GM18868 (cell line): ENCODE data around the gene GAMT.
A peak's percentile ranks its signal among the peaks of the same experiment; 100 is the strongest.

ENCODE experiments used
- ATAC-seq: cut with Tn5 transposase; IDR thresholded peaks from one replicate; pipeline ENCODE4 v1.9.1; 2021; ENCODE audit warnings: mild to moderate bottlenecking, moderate library complexity; ENCODE audit not compliant: unreplicated experiment

The GAMT gene

GRCh38 chr19:1366899-1367870 is 34.2 kb downstream of the GAMT start:
- no peak for ATAC-seq

DNA sequence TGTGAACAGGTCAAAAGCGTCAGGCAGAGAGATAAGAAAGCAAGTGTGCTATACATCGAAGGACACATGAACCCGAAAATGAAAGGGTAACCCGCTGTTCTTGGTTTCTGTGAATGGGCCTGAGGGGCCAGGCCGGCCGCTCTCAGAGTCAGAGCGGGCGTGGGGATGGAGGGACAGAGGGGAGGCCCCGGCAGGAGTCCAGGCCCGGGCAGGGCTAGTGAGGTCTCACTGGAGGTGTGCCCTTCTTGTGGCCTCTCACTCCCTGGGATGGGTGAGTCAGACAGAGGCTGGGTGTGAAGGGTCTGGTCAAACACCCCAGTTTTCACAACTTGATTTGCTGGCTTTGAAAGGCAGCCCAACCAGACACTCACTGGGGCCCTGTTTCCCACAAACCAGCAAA is 35.0 kb downstream of the GAMT start:
- ATAC-seq = no peak

DNA sequence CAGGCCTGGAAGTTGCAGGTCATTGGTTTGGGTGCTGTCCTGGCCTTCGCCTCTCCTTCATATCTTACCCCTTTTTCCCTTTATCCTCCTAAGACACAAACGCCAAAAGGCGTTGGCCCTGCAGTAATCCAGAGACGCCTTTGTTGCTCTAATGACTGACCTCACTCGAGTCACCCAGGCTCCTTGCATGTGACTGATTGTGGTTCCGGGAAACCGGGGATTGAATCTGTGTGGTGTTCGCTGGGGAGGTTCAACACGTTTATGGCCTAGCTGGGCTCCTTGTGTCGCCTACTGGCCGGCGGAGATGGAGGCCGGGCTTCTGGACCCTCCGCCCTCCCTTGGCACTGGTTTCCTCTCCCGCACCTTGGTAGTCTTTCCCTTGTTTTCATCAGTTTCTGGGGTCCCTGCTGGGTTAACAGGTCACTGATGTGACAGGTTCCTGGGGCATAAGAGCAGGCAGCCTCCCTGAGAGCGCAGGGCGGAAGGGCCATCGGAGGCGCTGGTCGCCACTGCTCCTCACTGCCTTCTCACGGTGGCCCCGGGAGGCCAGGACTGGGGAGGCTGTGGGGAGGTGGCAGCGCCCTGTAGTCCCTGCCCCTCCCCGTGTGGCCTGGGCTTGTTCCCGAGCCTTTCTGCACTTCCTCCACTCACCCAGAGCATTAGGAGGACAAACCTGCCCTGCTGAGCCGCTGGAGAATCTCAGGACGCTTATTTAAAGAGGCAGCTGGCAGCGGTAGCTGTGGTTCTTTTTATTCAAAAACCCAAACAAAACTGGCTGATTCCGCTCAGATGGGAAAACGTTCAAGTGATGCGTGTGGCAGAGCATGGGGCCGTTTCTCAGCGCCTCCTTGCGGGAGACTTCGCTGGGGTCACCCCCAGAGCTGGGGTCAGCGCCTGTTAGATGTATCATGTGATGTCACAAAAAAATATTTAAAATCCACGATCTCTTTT is 35.7 kb downstream of the GAMT start:
- ATAC-seq = no peak

GRCh38 chr19:1364070-1364704 is 37.2 kb downstream of the GAMT start:
- no peak for ATAC-seq

DNA sequence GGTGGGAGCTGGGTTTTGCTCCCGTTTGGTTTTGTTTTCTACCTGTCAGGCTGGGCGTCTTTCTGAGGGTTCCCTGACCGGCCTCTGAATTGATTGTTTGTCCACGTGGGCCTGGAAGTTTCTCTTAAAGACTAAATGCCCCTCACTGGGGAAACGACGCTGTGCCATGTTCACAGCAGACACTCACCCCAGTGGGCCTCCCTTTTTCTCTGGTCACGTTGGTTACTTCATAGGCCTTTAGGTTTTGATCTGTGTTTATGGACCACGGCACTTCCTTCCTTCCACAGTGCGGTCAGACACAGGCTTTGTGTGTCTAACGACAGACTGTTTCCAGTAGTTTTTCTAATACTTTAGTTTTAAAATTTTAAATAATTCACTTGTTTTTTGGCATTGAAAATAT is 37.7 kb downstream of the GAMT start:
- ATAC-seq = no peak

- no peak for ATAC-seq
These were observed 38.7 kb downstream of the GAMT start for GRCh38 chr19:1362387-1363257.

- ATAC-seq = no peak
These were observed 39.5 kb downstream of the GAMT start for GRCh38 chr19:1361601-1362386.

GRCh38 chr19:1360818-1361461 is 40.4 kb downstream of the GAMT start:
- no peak for ATAC-seq

GRCh38 chr19:1360126-1360817 is 41.1 kb downstream of the GAMT start:
- ATAC-seq = no peak

DNA sequence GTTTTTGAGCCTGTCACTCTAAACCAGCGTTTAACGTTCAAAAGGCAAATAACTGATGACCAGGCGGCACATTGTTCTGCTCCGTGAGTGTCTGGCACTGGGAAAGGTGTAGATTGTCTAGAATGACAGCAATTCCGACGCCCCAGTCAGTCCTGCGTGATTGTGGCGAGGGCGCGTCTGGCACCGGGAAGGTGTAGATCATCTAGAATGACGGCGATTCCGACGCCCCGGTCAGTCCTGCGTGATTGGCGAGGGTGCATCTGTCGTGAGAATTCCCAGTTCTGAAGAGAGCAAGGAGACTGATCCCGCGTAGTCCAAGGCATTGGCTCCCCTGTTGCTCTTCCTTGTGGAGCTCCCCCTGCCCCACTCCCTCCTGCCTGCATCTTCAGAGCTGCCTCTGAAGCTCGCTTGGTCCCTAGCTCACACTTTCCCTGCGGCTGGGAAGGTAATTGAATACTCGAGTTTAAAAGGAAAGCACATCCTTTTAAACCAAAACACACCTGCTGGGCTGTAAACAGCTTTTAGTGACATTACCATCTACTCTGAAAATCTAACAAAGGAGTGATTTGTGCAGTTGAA is 43.7 kb downstream of the GAMT start:
- no peak for ATAC-seq

GRCh38 chr19:1356508-1356865 is 44.9 kb downstream of the GAMT start:
- ATAC-seq = no peak

GRCh38 chr19:1355568-1356507 is 45.5 kb downstream of the GAMT start:
- no peak for ATAC-seq

GRCh38 chr19:1354970-1355567 is 46.3 kb downstream of the GAMT start:
- ATAC-seq = peak; percentile 31

- ATAC-seq = no peak
These were observed 48.2 kb downstream of the GAMT start for GRCh38 chr19:1353144-1353543.

DNA sequence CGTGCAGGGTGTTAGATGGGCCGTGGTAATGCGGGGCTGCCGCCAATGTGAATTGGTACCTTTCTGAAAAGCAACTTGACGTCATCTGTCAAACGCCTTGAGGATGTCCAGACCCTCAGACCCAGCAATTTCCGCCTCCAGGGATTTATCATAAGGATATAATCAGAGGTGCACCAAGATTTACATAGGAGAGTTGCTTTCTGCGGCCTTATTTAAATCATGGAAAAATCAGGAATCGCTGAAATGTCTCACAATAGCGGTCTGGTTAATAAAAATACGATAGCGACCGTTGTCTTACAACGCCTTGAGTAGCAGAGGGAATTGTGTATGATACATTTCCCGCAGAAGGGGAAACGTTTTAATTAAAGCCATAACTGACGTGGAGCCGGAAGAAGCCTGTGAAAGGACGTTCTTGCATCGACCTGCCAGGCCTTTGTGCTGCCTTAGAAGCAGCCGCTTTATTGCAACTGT is 49.9 kb downstream of the GAMT start:
- ATAC-seq = no peak

- no peak for ATAC-seq
These were observed 50.5 kb downstream of the GAMT start for GRCh38 chr19:1350867-1351266.
